ENCODE measurements around the gene CTNNA1.

- TF ChIP-seq, protein P1, sequence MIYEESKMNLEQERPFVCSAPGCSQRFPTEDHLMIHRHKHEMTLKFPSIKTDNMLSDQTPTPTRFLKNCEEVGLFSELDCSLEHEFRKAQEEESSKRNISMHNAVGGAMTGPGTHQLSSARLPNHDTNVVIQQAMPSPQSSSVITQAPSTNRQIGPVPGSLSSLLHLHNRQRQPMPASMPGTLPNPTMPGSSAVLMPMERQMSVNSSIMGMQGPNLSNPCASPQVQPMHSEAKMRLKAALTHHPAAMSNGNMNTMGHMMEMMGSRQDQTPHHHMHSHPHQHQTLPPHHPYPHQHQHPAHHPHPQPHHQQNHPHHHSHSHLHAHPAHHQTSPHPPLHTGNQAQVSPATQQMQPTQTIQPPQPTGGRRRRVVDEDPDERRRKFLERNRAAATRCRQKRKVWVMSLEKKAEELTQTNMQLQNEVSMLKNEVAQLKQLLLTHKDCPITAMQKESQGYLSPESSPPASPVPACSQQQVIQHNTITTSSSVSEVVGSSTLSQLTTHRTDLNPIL (CRISPR knock-in tag; IDR thresholded peaks at IDR 0.05; ENCODE audit: low read depth): no peak
- TF ChIP-seq GLIS3 (CRISPR knock-in tag; IDR thresholded peaks at IDR 0.05): no peak
- TF ChIP-seq TOX (CRISPR knock-in tag; IDR thresholded peaks at IDR 0.05; ENCODE audit: borderline replicate concordance): no peak
- TF ChIP-seq, protein P2, sequence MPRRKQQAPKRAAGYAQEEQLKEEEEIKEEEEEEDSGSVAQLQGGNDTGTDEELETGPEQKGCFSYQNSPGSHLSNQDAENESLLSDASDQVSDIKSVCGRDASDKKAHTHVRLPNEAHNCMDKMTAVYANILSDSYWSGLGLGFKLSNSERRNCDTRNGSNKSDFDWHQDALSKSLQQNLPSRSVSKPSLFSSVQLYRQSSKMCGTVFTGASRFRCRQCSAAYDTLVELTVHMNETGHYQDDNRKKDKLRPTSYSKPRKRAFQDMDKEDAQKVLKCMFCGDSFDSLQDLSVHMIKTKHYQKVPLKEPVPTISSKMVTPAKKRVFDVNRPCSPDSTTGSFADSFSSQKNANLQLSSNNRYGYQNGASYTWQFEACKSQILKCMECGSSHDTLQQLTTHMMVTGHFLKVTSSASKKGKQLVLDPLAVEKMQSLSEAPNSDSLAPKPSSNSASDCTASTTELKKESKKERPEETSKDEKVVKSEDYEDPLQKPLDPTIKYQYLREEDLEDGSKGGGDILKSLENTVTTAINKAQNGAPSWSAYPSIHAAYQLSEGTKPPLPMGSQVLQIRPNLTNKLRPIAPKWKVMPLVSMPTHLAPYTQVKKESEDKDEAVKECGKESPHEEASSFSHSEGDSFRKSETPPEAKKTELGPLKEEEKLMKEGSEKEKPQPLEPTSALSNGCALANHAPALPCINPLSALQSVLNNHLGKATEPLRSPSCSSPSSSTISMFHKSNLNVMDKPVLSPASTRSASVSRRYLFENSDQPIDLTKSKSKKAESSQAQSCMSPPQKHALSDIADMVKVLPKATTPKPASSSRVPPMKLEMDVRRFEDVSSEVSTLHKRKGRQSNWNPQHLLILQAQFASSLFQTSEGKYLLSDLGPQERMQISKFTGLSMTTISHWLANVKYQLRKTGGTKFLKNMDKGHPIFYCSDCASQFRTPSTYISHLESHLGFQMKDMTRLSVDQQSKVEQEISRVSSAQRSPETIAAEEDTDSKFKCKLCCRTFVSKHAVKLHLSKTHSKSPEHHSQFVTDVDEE (CRISPR knock-in tag; IDR thresholded peaks at IDR 0.05): no peak
- no peak for TF ChIP-seq ISL1 (CRISPR knock-in tag; IDR thresholded peaks at IDR 0.05)
- TF ChIP-seq, protein P3, sequence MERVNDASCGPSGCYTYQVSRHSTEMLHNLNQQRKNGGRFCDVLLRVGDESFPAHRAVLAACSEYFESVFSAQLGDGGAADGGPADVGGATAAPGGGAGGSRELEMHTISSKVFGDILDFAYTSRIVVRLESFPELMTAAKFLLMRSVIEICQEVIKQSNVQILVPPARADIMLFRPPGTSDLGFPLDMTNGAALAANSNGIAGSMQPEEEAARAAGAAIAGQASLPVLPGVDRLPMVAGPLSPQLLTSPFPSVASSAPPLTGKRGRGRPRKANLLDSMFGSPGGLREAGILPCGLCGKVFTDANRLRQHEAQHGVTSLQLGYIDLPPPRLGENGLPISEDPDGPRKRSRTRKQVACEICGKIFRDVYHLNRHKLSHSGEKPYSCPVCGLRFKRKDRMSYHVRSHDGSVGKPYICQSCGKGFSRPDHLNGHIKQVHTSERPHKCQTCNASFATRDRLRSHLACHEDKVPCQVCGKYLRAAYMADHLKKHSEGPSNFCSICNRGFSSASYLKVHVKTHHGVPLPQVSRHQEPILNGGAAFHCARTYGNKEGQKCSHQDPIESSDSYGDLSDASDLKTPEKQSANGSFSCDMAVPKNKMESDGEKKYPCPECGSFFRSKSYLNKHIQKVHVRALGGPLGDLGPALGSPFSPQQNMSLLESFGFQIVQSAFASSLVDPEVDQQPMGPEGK (CRISPR knock-in tag; IDR thresholded peaks at IDR 0.05; ENCODE audit: borderline replicate concordance): no peak
- TF ChIP-seq ZFP30 (CRISPR knock-in tag; IDR thresholded peaks at IDR 0.05): no peak
- TF ChIP-seq CSRNP3 (CRISPR knock-in tag; IDR thresholded peaks at IDR 0.05): no peak
- TF ChIP-seq ARNTL (CRISPR knock-in tag; IDR thresholded peaks at IDR 0.05; ENCODE audit: borderline replicate concordance, low read depth): no peak
- no peak for TF ChIP-seq ZNF565 (CRISPR knock-in tag; conservative IDR thresholded peaks at IDR 0.05; ENCODE audit: low read depth)
- no peak for TF ChIP-seq PPARA (CRISPR knock-in tag; IDR thresholded peaks at IDR 0.05; ENCODE audit: borderline replicate concordance)
- TF ChIP-seq, protein P4, sequence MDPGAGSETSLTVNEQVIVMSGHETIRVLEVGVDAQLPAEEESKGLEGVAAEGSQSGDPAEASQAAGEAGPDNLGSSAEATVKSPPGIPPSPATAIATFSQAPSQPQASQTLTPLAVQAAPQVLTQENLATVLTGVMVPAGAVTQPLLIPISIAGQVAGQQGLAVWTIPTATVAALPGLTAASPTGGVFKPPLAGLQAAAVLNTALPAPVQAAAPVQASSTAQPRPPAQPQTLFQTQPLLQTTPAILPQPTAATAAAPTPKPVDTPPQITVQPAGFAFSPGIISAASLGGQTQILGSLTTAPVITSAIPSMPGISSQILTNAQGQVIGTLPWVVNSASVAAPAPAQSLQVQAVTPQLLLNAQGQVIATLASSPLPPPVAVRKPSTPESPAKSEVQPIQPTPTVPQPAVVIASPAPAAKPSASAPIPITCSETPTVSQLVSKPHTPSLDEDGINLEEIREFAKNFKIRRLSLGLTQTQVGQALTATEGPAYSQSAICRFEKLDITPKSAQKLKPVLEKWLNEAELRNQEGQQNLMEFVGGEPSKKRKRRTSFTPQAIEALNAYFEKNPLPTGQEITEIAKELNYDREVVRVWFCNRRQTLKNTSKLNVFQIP (CRISPR knock-in tag; IDR thresholded peaks at IDR 0.05; ENCODE audit: borderline replicate concordance, low read depth): no peak
- TF ChIP-seq ZNF8 (CRISPR knock-in tag; IDR thresholded peaks at IDR 0.05): no peak
- TF ChIP-seq TCF4 (CRISPR knock-in tag; IDR thresholded peaks at IDR 0.05; ENCODE audit: borderline replicate concordance): no peak
Measured at GRCh38 chr5:138947780-138948179, 194.6 kb downstream of the CTNNA1 start.

All from SK-N-SH treated with all-trans-retinoic acid at 6 μM for 48 hours (cell line).